CD4-positive, alpha-beta T cell (primary cell): ENCODE data around the gene CCDC28A. TPM values are rescaled to one million over a fixed set of nuclear protein-coding genes. Genes with fewer than 3 reads are reported as not detected.

ENCODE experiments used
- ATAC-seq: fragments of 200-7000 bp; cut with Tn5 transposase; one replicate; pipeline ENCODE4 v1.10.0; 2022; ENCODE audit warnings: mild to moderate bottlenecking; ENCODE audit not compliant: poor library complexity
- CTCF ChIA-PET: fragments of 350-600 bp; sonication (Branson Sonifier 250); formaldehyde crosslinking; loops from one replicate; lab custom pipeline; 2021; ENCODE audit warnings: antibody characterized with exemption, inconsistent platforms; lab: Charles Lee
- POLR2A ChIA-PET: fragments of 350-600 bp; sonication (Branson Sonifier 250); formaldehyde crosslinking; loops from one replicate; lab custom pipeline; 2021; ENCODE audit warnings: antibody characterized with exemption, inconsistent platforms; lab: Charles Lee
- DNase-seq, 14 experiments: peaks; one replicate each; pipeline ENCODE4 v3.0.0-alpha.2; 2013 to 2020; ENCODE audit warnings: mixed read lengths in 2 of 14
- H3K27ac ChIP-seq, 2 donors: one replicate each; pipeline versions ENCODE4 v1.5.1 to v1.7.0; 2013; ENCODE audit warnings: low read length in 2 of 2, low read depth in 1 of 2, mild to moderate bottlenecking in 1 of 2
- H3K27me3 ChIP-seq, 2 experiments: 1 replicate in 1 of 2; 2 replicates in 1 of 2; pipeline versions ENCODE4 v1.6.1 to v1.7.0; 2013; ENCODE audit warnings: low read length in 2 of 2, control low read depth in 1 of 2, mild to moderate bottlenecking in 1 of 2, moderate library complexity in 1 of 2; ENCODE audit not compliant: insufficient read depth in 2 of 2, control insufficient read depth in 1 of 2
- H3K36me3 ChIP-seq: one replicate; pipeline ENCODE4 v1.6.1; 2013; ENCODE audit warnings: low read length, control low read depth; ENCODE audit not compliant: insufficient read depth
- H3K4me1 ChIP-seq: one replicate; pipeline ENCODE4 v1.6.1; 2013; ENCODE audit warnings: low read length, control low read depth; ENCODE audit not compliant: insufficient read depth
- H3K4me3 ChIP-seq: one replicate; pipeline ENCODE4 v1.5.1; 2013; ENCODE audit warnings: mild to moderate bottlenecking, low read length, moderate library complexity
- H3K9me3 ChIP-seq, 2 experiments: 1 replicate in 1 of 2; 2 replicates in 1 of 2; pipeline versions ENCODE4 v1.6.1 to v1.7.0; 2013; ENCODE audit warnings: low read length in 2 of 2, mild to moderate bottlenecking in 2 of 2, control low read depth in 1 of 2, moderate library complexity in 1 of 2; ENCODE audit not compliant: control insufficient read depth in 1 of 2, insufficient read depth in 1 of 2
- H3K27ac Mint-ChIP-seq: one replicate; pipeline ENCODE4 v1.8.0; 2020; ENCODE audit warnings: mixed read lengths
- H3K27me3 Mint-ChIP-seq: one replicate; pipeline ENCODE4 v1.8.0; 2021; ENCODE audit warnings: mixed read lengths
- H3K36me3 Mint-ChIP-seq: one replicate; pipeline ENCODE4 v1.8.0; 2021; ENCODE audit warnings: low read depth, mixed read lengths
- H3K4me1 Mint-ChIP-seq: one replicate; pipeline ENCODE4 v1.8.0; 2021; ENCODE audit warnings: low read depth, mixed read lengths
- H3K4me3 Mint-ChIP-seq: one replicate; pipeline ENCODE4 v1.8.0; 2020; ENCODE audit warnings: mild to moderate bottlenecking, mixed read lengths
- H3K9me3 Mint-ChIP-seq: one replicate; pipeline ENCODE4 v1.8.0; 2020; ENCODE audit warnings: mixed read lengths
- intact Hi-C, 2 experiments: fragments of 100-400 bp; cut with DNase I in 1 of 2; cut with micrococcal nuclease in 1 of 2; formaldehyde crosslinking; loops; one replicate each; pipeline versions ENCODE4 v1.15.1 to v1.9.0; 2023 to 2025; cut with DNase I, micrococcal nuclease
- total RNA-seq, 174 experiments: library from RNA in 2 of 174; stranded (reverse) in 2 of 174; gene quantifications; one replicate each; pipeline ENCODE4 v1.2.3 and lab custom pipeline; 2021 to 2026
- TF ChIP-seq, protein P1 (sequence below): fragments of 200-600 bp; IDR thresholded peaks from one replicate; pipeline ENCODE4 v1.8.0; 2022; ENCODE audit warnings: antibody characterized with exemption, mild to moderate bottlenecking

Gene CCDC28A
- total RNA-seq, 2 experiments from 2014 or later: 36.9 to 37.2 TPM

DNA sequence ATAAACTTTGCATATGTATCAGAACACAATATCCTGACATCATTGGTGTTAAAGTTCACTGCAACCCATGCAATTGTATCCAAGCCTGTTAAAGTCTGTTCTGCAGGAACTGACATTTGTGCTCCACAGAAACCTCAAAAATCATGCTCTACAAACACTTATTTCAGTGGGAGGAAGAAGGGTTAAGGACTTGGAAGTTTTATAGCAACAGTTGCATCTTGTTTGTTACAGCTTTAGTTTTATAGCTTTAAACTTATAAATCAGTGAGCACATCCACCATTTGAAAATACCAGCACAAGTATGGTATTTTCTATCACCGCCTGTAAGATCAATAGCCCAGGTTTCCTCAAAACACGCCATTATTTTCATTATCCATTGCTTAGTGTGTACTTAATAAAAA, 23.2 kb downstream of the CCDC28A start:
- Histone ChIP-seq H3K36me3 (peaks cover 11% of the 10 kb centered on the region), H3K4me3 (no peak overlapping the region), H3K9me3 (peaks cover 0 to 8% of the 10 kb centered on the region in 2 experiments), H3K27me3 (peaks cover 0 to 11% of the 10 kb centered on the region in 2 experiments), H3K27ac (no peak overlapping the region), H3K4me1 (no peaks in the 10 kb centered on the region)
- H3K36me3 Mint-ChIP-seq: peaks cover 25% of the 10 kb centered on the region
- H3K9me3 Mint-ChIP-seq: no peaks in the 10 kb centered on the region
- peaks cover 19% of the 10 kb centered on the region for H3K27me3 Mint-ChIP-seq
- ATAC-seq (no peak), DNase-seq (no peak)
- no peak overlapping the region for H3K4me3 Mint-ChIP-seq
- H3K4me1 Mint-ChIP-seq: no peaks in the 10 kb centered on the region
- TF ChIP-seq, protein P1, sequence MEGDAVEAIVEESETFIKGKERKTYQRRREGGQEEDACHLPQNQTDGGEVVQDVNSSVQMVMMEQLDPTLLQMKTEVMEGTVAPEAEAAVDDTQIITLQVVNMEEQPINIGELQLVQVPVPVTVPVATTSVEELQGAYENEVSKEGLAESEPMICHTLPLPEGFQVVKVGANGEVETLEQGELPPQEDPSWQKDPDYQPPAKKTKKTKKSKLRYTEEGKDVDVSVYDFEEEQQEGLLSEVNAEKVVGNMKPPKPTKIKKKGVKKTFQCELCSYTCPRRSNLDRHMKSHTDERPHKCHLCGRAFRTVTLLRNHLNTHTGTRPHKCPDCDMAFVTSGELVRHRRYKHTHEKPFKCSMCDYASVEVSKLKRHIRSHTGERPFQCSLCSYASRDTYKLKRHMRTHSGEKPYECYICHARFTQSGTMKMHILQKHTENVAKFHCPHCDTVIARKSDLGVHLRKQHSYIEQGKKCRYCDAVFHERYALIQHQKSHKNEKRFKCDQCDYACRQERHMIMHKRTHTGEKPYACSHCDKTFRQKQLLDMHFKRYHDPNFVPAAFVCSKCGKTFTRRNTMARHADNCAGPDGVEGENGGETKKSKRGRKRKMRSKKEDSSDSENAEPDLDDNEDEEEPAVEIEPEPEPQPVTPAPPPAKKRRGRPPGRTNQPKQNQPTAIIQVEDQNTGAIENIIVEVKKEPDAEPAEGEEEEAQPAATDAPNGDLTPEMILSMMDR: no peak
- intact Hi-C loops: no loop called here
- no peak overlapping the region for H3K27ac Mint-ChIP-seq
- ChIA-PET POLR2A (no interaction called here), CTCF (no interaction called here)

DNA sequence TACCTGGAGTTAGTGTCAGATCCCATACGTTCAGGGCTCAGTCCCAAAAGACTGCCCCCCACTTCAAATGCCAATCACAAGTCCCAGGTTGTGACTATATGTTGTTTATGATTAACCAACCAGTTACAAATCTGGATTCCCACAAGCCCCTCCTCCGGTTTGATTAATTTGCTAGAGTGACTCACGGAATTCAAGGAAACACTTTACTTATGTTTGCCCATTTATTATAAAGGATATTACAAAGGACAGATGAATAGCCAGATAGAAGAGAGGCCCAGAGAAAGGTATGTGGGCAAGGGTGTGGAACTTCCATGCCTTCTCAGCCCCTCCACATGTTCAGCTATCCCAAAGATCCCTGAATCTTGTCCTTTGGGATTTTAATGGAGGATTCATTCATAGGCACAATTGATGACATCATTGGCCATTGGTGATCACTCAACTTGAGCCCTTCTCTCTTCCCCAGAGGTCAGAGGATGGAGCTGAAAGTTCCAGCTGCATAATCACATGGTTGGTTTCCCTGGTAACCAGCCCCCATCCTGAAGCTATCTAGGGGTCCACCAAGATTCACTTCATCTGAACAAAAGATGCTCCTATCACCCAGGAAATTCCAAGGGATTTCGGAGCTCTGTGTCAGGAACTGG, 24.4 kb downstream of the CCDC28A start:
- no peaks in the 10 kb centered on the region for H3K4me1 ChIP-seq
- TF ChIP-seq, protein P1: no peak
- no peak for ATAC-seq
- Mint-ChIP-seq H3K27me3 (peaks cover 19% of the 10 kb centered on the region), H3K4me1 (no peaks in the 10 kb centered on the region), H3K9me3 (no peaks in the 10 kb centered on the region), H3K4me3 (no peak overlapping the region), H3K27ac (no peak overlapping the region), H3K36me3 (peaks cover 13% of the 10 kb centered on the region)
- DNase-seq: no peak
- peaks cover 4% of the 10 kb centered on the region for H3K36me3 ChIP-seq
- H3K27ac ChIP-seq: no peak overlapping the region
- POLR2A ChIA-PET: no interaction called here
- CTCF ChIA-PET: no interaction called here
- H3K4me3 ChIP-seq: no peak overlapping the region
- H3K9me3 ChIP-seq: peaks cover 0 to 8% of the 10 kb centered on the region in 2 experiments
- intact Hi-C loops: no loop called here
- H3K27me3 ChIP-seq: peaks cover 0 to 11% of the 10 kb centered on the region in 2 experiments

DNA sequence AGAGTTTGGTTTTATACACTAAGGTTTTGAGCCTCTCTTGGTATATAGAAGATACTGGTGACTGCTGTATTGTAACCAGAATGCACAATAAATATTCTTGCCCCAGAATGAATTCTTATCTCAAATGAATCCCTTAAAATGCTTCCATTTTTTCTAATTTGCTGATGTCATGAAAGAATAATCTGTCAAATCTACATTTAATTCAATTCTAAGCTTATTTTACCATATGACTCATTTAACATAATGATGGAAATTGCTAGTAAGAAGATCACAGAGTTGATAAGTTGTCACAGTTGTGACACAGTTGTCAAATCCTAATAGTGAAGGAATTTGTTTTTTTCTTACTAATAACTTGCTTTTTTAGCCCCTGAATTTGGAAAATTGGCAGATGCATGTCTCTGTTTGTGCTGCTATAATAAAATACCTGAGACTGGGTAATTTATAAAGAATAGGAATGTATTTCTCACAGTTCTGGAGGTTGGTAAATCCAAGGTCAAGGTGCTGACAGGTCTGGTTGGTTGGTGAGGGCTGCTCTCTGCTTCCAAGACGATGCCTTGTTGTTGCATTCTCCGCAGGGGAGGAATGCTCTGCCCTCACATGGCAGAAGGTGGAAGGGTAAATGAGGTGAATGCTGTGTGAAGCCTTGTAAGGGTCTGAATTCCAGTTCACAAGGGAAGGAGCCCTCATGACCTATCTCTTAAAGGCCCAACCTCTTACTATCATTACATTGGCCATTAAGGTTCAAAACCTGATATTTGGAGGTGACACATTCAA, 27.0 kb downstream of the CCDC28A start:
- DNase-seq (no peak), ATAC-seq (no peak)
- POLR2A ChIA-PET: no interaction called here
- TF ChIP-seq, protein P1: no peak
- H3K9me3 Mint-ChIP-seq: no peaks in the 10 kb centered on the region
- no peaks in the 10 kb centered on the region for H3K4me1 ChIP-seq
- H3K27ac ChIP-seq: no peak overlapping the region
- H3K4me3 Mint-ChIP-seq: no peak overlapping the region
- no peaks in the 10 kb centered on the region for H3K36me3 Mint-ChIP-seq
- CTCF ChIA-PET: no interaction called here
- peaks cover 0 to 8% of the 10 kb centered on the region in 2 experiments for H3K27me3 ChIP-seq
- no peaks in the 10 kb centered on the region for H3K4me1 Mint-ChIP-seq
- H3K4me3 ChIP-seq: no peak overlapping the region
- H3K9me3 ChIP-seq: peaks cover 0 to 7% of the 10 kb centered on the region in 2 experiments
- peaks cover 8% of the 10 kb centered on the region for H3K27me3 Mint-ChIP-seq
- intact Hi-C loops: no loop called here
- no peaks in the 10 kb centered on the region for H3K36me3 ChIP-seq
- no peak overlapping the region for H3K27ac Mint-ChIP-seq
